Peyer's patch (tissue), 4 donors: ENCODE measurements around the gene ZNF24. TPM values are rescaled to one million over a fixed set of nuclear protein-coding genes. Genes with fewer than 3 reads are reported as not detected.
A peak's percentile ranks its signal among the peaks of the same experiment; 100 is the strongest.

ENCODE experiments used
- DNase-seq, 3 donors: peaks; one replicate each; pipeline ENCODE4 v3.0.0-alpha.2; 2017 to 2019
- H3K27ac ChIP-seq, 4 donors: fragments of 200-600 bp; sonication (generic); one replicate each; pipeline ENCODE4 v1.5.1; 2016 to 2019
- H3K27me3 ChIP-seq, 2 donors: fragments of 200-600 bp; sonication (generic); one replicate each; pipeline ENCODE4 v1.5.1; 2019
- H3K36me3 ChIP-seq, 3 donors: fragments of 200-600 bp; sonication (generic); one replicate each; pipeline ENCODE4 v1.5.1; 2016 to 2019
- H3K4me1 ChIP-seq, 4 donors: fragments of 200-600 bp; sonication (generic); one replicate each; pipeline ENCODE4 v1.5.1; 2016 to 2019
- H3K4me3 ChIP-seq, 4 donors: fragments of 200-600 bp; sonication (generic); 1 replicate in 3 of 4; 2 replicates in 1 of 4; pipeline ENCODE4 v1.5.1; 2016 to 2019; ENCODE audit warnings: mild to moderate bottlenecking in 1 of 4
- H3K9me3 ChIP-seq, 4 donors: fragments of 200-600 bp; sonication (generic); one replicate each; pipeline ENCODE4 v1.5.1; 2016 to 2019; ENCODE audit warnings: mild to moderate bottlenecking in 1 of 4
- POLR2A ChIP-seq, 2 donors: fragments of 450-650 bp; IDR thresholded peaks; one replicate each; pipeline ENCODE4 v1.5.1; 2017; ENCODE audit warnings: antibody characterized with exemption in 2 of 2, mild to moderate bottlenecking in 2 of 2, moderate library complexity in 2 of 2
- total RNA-seq, 4 donors: library from RNA; depleted of rRNA; stranded (reverse); fragments of >200 nt; gene quantifications; one replicate each; pipeline ENCODE4 v1.1.0, GENCODE V29; 2016
- TF ChIP-seq, protein P1 (sequence below), 6 experiments: fragments of 450-650 bp in 4 of 6; fragments of 200-600 bp in 2 of 6; sonication (generic) in 1 of 6; IDR thresholded peaks; one replicate each; pipeline ENCODE4 v1.5.1; 2017 to 2019; ENCODE audit warnings: antibody characterized with exemption in 6 of 6, mild to moderate bottlenecking in 3 of 6, moderate library complexity in 1 of 6

Gene ZNF24
- total RNA-seq, 4 donors from 2014 or later = 22.8 to 36.3 (median 30.2) TPM

GRCh38 chr18:35344736-35345459, 678 bp upstream of the ZNF24 start:
- no peaks in the 10 kb centered on the region for H3K9me3 ChIP-seq
- peak in 1 of 3 donors; percentile 28 for DNase-seq
- H3K4me3 ChIP-seq = peak overlapping the region; percentile 82 to 94 (median 86)
- H3K36me3 ChIP-seq = peaks cover 0 to 6% (median 0%) of the 10 kb centered on the region in 3 donors
- TF ChIP-seq, protein P1, sequence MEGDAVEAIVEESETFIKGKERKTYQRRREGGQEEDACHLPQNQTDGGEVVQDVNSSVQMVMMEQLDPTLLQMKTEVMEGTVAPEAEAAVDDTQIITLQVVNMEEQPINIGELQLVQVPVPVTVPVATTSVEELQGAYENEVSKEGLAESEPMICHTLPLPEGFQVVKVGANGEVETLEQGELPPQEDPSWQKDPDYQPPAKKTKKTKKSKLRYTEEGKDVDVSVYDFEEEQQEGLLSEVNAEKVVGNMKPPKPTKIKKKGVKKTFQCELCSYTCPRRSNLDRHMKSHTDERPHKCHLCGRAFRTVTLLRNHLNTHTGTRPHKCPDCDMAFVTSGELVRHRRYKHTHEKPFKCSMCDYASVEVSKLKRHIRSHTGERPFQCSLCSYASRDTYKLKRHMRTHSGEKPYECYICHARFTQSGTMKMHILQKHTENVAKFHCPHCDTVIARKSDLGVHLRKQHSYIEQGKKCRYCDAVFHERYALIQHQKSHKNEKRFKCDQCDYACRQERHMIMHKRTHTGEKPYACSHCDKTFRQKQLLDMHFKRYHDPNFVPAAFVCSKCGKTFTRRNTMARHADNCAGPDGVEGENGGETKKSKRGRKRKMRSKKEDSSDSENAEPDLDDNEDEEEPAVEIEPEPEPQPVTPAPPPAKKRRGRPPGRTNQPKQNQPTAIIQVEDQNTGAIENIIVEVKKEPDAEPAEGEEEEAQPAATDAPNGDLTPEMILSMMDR (IDR thresholded peaks at IDR 0.05) = no peak
- no peak for TF ChIP-seq POLR2A (IDR thresholded peaks at IDR 0.05)
- no peaks in the 10 kb centered on the region for H3K27me3 ChIP-seq
- peak overlapping the region; percentile 95 to 99 (median 98) for H3K27ac ChIP-seq
- peaks cover 0 to 24% (median 3%) of the 10 kb centered on the region in 4 donors for H3K4me1 ChIP-seq

DNA sequence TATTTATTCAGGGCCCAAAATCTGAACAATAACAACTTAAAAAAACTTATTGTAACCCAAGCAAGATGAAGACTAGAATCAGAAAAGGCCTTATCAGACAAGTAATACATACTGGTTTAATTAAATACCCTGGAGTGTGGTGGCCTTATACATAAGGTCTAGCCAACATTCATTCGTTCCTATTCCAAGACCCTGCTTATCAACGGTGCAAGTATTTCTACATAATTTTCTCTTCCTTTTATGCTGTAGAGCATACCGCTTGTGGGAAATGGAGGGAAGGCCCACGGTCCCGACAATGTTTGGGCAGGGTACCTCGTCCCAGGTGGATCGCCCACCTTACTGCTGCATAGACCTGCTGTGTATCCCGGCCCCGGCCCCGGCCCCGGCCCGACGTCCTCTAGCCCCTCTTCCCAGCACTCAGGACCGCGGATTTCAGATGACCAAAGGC, 708 bp downstream of the ZNF24 start:
- H3K4me3 ChIP-seq = peak overlapping the region; percentile 82 to 94 (median 86)
- DNase-seq = no peak
- peak overlapping the region; percentile 95 to 99 (median 98) for H3K27ac ChIP-seq
- no peaks in the 10 kb centered on the region for H3K9me3 ChIP-seq
- peaks cover 0 to 30% (median 3%) of the 10 kb centered on the region in 4 donors for H3K4me1 ChIP-seq
- no peaks in the 10 kb centered on the region for H3K27me3 ChIP-seq
- peaks cover 0 to 20% (median 0%) of the 10 kb centered on the region in 3 donors for H3K36me3 ChIP-seq
- TF ChIP-seq, protein P1 (IDR thresholded peaks at IDR 0.05) = no peak

- Histone ChIP-seq H3K27me3 (no peaks in the 10 kb centered on the region), H3K4me1 (peaks cover 0 to 11% (median 0%) of the 10 kb centered on the region in 4 donors), H3K36me3 (peaks cover 0 to 77% (median 3%) of the 10 kb centered on the region in 3 donors), H3K4me3 (no peak overlapping the region), H3K9me3 (no peaks in the 10 kb centered on the region), H3K27ac (no peak overlapping the region)
- TF ChIP-seq, protein P1 (IDR thresholded peaks at IDR 0.05) = no peak
- no peak for TF ChIP-seq POLR2A (IDR thresholded peaks at IDR 0.05)
- no peak for DNase-seq
Measured at GRCh38 chr18:35337286-35337685, 6.9 kb downstream of the ZNF24 start.

GRCh38 chr18:35335866-35336265, 8.4 kb downstream of the ZNF24 start:
- Histone ChIP-seq H3K9me3 (no peaks in the 10 kb centered on the region), H3K36me3 (peaks cover 0 to 86% (median 3%) of the 10 kb centered on the region in 3 donors), H3K4me1 (peaks cover 0 to 6% (median 0%) of the 10 kb centered on the region in 4 donors), H3K27me3 (no peaks in the 10 kb centered on the region), H3K27ac (no peak overlapping the region), H3K4me3 (no peak overlapping the region)
- TF ChIP-seq, protein P1 (IDR thresholded peaks at IDR 0.05) = no peak
- no peak for TF ChIP-seq POLR2A (IDR thresholded peaks at IDR 0.05)
- no peak for DNase-seq

DNA sequence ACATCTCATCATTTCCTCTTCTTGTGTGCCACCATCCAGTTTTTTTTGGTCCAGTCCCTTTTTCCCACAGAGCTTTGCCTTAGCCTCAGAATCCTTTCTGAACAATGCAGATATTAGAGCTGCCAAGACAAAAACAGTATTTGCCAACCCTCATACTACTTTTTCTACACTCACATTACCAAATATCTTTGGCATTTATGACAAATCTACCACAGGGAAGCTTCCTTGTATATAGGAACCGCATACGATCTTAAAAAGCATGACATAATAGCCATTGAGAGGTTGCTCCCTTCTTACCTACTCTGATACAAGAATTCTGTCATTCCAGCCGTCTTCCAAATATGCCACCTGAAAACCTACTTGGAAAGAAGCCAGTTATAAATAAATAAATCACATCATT, 9.4 kb downstream of the ZNF24 start:
- TF ChIP-seq, protein P1 (IDR thresholded peaks at IDR 0.05) = no peak
- TF ChIP-seq POLR2A (IDR thresholded peaks at IDR 0.05) = no peak
- Histone ChIP-seq H3K9me3 (no peaks in the 10 kb centered on the region), H3K27ac (no peak overlapping the region), H3K4me1 (peaks cover 0 to 6% (median 0%) of the 10 kb centered on the region in 4 donors), H3K4me3 (no peak overlapping the region), H3K36me3 (peaks cover 0 to 80% (median 3%) of the 10 kb centered on the region in 3 donors), H3K27me3 (no peaks in the 10 kb centered on the region)
- DNase-seq = no peak
